CD4-positive, alpha-beta T cell treated with Interleukin-15 for 1 hour (primary cell): ENCODE data around the gene MT1F.
"Not testable (repeated sequence)": the region's sequence is repeated elsewhere in the genome, so short reads cannot be mapped to it uniquely, and the experiment has no call there.

ENCODE experiments used
- DNase-seq: peaks from one replicate; pipeline ENCODE4 v3.0.0-alpha.2; 2020

MT1F gene

GRCh38 chr16:56645838-56646237 is 11.9 kb upstream of the MT1F start:
- DNase-seq: no peak

DNA sequence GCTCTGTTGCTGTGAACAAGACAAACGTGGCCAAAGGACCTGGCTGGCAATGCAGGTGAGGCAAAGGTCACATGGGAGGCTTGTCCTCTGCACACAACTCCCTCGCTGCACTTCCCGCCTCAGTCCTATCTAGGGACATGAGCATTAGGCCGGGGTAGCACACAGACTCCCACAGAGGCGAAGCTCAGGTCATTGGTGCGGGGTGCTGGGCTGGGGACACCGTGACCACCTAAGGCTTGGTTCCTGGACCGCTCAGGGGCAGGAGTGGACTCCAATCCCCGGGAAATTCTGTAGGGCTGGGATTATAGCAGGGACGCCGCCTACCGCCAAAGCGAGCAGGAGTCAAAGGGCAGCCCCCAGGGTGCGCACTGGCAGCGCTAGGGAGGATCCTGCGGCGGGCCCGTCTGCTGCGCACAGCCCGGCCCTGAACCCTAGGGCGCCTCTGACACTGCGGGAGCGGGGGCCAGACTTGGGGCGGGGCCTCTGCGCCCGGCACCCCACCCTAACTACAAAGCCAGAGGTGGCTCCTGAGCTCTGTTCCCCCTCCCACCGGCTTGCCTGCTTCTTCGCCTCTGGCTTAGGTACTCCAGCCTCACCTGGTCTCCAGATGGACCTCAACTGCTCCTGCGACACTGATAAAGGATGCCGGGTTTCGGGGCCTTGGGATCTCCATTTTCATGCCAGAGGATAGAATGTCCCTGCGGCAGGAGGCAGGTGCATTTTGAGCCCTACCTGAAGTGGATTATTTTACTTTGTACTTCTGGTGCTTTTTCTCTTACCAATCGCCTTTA is 9.9 kb upstream of the MT1F start:
- no peak for DNase-seq

GRCh38 chr16:56649271-56649670 is 8.5 kb upstream of the MT1F start:
- no peak for DNase-seq

DNA sequence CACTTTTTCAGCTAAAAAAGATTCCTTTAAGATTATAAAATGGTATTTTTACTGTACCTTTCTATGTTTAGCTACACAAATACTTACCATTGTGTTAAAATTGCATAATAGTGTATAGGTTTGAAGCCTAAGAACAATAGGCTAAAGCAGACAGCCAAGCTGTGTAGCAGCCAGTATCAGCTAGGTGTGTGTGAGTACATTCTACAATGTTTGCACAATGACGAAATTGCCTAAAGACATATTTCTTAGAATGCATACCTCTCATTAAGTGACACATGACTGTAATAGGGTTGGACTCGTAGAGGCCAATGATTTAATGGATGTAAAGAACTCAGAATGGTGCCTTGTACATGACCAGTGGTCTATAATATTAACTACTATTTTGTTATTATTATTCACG is 7.9 kb upstream of the MT1F start:
- no peak for DNase-seq

DNA sequence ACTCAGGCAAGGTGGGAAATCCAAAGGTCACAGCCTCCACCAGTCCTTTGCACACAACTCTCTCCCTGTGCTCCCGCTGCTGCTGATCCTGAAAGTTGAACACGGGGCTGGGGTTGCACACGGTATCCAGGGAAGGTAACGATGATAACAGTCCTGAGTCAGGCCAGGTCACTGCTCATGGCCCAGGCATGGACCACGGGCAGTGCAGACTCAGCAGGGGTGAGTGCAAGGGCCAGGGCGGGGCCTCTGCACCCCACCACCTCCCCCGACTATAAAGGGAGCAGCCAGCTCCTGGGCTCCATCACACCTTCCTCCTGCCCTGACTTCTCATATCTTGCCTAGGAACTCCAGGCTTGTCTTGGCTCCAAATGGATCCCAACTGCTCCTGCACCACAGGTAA is 6.2 kb upstream of the MT1F start, which contains the start of gene MT1B:
Gene MT1B, plus strand, starts transcription at position 301 of the 400 bp plus-strand sequence. Its CDS starts 68 bp downstream, at position 369.
- no peak for DNase-seq

GRCh38 chr16:56652600-56652999 is 5.2 kb upstream of the MT1F start:
- DNase-seq: no peak

- DNase-seq: no peak
Observed at GRCh38 chr16:56653218-56653617, 4.5 kb upstream of the MT1F start.

DNA sequence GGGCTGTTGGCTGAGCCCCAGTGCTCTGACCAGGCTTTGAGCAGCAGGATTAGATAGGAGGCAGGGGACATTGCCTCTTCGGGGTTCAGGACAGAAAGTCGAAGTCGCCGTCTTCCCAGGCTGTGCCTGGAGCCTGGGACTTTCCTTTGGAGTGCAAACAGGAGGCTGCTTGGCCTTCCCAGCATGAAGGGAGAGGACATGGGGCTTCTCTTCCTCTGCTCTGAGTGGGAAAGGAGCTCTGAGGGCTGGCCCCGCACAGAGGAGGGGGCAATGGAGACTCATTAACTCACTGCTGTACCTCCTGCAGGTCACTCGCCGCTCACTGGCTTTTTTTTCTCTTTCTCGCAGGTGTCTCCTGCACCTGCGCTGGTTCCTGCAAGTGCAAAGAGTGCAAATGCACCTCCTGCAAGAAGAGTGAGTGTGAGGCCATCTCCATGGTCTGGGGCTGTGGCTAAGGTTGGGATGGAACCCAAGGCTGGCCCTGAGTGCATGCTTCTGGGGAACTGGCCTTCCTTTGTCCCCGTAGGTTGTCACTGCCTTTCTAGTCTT is 642 bp downstream of the MT1F start:
- DNase-seq: no peak

DNA sequence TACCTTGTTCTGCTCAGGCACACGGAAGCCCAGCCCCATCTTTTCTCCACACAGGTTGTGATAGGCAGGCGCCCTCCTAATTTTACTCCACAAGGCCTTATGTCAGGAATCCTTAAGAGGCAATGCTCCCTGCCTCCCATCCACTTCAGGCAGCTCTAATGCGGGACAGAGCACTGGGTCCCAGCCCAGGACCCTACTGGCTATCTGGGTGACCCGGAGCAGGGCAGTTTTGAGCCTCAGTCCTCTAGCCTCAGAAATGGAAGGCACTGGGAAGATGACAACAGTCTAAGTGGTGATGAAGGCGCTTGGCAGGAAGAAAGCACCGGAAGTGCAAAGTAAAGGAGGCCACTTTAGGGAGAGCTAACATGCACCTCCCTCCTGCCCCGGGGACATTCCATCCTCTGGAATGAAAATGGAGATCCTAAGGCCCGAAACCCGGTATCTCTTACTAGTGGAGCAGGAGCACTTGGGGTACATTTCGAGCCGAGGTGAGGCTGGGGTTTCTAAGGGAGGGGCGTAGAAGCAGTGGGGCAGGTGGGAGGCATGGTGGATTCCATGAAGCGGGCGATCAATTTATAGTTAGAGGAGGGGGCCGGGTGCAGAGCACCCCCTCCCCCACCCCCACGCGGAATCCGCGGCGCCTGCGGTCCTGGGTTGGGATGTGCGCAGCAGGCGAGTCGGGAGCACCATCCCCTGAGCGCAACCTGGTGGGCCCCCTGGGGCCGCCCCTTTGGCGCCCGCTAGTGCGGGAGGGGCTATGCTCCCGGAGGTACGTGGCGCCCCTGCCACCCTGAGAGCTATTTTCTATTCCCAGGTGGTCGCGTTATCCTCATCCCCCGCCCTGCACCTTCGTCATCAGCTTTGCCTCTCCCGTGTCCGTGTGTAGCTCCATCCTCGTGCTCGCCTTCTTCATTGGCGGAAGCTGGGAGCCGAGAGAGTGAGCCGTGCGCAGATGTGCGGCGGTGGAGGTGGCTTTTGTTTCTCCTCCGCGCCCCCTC is 4.9 kb downstream of the MT1F start:
- no peak for DNase-seq

GRCh38 chr16:56664506-56664905 is 6.7 kb downstream of the MT1F start:
- no peak for DNase-seq

- DNase-seq: not testable (repeated sequence)
Observed at GRCh38 chr16:56665286-56666261, 7.8 kb downstream of the MT1F start.

DNA sequence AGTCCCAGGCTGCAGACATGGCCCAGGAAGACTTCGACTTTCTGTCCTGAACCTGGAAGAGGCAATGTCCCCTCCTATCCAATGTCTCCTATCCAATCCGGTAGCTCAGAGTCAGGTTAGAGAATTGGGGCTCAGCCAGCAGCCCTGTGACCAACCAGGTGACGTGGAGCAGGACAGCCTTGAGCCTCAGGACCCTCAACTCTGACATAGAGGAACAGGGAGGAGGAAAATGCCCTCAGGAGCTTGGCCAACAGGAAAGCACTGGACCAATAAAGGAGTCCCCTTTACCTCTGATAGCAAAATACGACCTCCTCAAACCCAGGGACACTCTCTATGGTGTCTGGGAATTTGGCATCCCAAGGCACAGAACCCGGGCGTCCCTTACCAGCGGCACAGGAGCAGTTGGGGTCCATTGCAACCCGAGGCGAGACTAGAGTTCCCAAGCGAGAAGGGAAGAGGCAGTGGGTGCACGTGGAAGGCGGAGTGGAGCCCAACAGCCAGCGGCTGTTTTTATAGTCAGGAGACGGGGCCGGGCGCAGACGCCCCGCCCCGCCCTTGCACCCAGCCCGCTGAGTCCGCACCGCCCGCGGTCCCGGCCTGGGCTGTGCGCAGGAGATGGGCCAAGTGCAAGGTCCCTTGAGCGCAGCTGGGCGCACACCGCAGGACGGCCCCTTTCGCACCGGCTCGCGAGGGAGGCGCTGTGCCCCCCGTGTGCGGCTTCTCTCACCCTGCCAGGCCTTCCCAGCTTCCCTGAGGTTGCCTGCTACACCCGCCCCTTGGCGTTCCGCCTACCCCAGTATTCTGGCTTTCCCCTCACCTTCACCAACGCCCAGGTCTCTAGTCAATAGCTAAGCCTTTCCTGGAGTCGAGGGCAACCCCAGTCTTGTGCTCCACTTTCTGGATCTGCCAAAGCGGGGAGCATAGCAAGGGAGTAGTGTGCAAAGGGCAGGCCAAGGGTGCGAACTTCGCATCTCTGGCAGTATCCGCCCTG is 10.1 kb downstream of the MT1F start, which contains the start of gene MT1G:
Gene MT1G, minus strand, starts transcription at position 485 of the 991 bp plus-strand sequence. Its CDS starts 72 bp downstream, at position 413.
- no peak for DNase-seq

DNA sequence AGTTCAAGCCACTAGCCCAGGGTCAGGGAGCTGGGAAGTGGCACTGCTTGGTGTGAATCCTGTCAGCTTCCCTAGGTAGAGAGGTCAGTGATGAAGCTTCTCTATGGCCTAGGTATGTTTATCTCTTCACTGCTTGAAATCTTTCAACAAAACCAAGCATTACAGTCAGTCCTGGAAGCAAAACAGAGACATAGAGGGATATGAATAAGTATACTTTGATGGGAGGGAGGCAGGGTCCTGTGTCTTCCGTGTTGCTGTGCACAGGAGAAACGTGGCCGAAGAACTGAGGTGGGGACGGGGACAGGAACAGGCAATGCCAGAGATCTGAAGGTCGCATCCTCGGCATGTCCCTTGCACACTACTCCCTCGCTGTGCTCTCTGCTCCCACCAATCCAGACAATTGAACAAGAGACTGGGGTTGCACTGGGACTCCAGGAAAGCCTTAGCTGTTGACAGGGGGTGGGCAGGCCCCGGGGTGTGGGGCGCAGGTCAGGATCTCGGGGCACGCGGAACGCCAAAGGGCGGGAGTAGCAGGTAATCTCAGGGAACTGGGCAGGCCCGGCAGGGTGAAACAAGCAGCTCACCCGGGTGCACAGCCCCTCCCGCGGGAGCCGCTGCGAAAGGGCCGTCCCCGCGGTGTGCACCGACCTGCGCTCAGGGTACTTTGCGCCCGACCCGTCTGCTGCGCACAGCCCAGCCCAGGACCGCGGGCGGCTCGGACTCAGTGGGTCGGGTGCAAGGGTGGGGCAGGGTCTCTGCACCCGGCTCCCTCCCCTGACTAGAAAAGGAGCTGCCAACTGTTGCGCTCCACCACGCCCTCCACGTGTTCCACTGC is 11.5 kb downstream of the MT1F start, which contains the start of gene MT1H:
Gene MT1H, plus strand, starts transcription at position 810 of the 835 bp plus-strand sequence. CDS start 71 bp downstream, outside the sequence.
- no peak for DNase-seq

GRCh38 chr16:56669840-56670619 is 12.3 kb downstream of the MT1F start:
- DNase-seq: no peak

GRCh38 chr16:56670620-56670934 is 12.8 kb downstream of the MT1F start:
- no peak for DNase-seq

GRCh38 chr16:56671691-56672090 is 13.9 kb downstream of the MT1F start:
- DNase-seq: not testable (repeated sequence)

DNA sequence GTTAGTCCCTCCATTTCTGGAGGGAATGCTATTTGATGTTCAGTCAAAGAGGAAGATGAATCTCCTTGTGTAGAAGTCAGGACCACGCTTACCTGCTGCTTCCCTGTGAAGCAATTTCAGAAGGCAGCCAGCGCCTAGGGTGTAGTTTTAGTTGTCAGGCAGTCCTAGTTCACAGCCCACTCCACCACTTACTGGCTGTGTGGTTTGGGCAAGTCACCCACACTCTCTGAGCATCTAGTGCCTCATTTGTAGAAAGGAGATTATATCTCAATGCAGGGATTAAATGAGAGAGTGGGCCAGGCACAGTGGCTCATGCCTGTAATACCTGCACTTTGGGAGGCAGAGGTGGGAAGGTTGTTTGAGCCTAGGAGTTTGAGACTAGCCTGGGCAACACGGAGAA is 14.4 kb downstream of the MT1F start:
- DNase-seq: not testable (repeated sequence)

DNA sequence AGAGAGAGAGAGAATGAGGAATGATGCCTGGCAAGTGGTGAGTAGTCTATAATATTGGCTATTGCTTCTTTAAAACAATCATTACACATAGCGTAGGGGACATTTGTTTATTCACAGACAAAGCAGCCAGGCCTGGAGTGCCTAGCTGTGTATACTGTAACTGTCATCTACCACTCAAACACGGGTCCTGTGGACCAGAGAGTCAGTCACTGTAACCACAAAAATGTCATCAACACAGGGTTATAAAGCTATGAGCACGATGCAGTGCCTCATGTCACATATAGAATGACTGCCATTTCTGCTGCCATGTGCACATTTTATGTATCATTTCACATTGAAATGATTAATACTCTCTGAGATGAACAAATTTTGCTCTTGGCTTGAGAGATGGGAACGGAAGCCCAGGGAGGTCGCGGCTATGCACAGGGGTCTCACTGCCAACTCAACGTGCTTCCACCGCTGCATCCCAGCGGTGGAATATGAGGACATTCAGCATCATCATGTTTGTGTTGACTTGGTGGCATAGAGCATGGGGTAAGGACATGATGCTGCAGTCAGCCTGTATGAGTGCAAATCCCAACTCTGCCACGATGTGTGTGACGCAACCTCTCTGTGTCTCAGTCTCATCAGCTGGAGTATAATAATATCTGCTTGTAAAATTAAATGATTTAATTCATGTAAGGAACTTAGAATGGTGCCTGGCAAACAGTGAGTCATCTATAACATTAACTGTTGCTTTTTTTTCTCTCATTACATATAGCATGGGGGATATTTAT is 15.2 kb downstream of the MT1F start:
- DNase-seq: no peak
